Kidney (tissue), 14 donors: Measurements from ENCODE around the gene PAN3. TPM values are rescaled to one million over a fixed set of nuclear protein-coding genes. Genes with fewer than 3 reads are reported as not detected.

Experiments
- DNase-seq, 5 donors: peaks; one replicate each; pipeline ENCODE4 v3.0.0-alpha.2; 2013 to 2020
- FAIRE-seq: peaks from 2 replicates; lab custom pipeline; 2012; peaks lifted over from hg19 to GRCh38; lab: Jason Lieb, UNC
- H3K27ac ChIP-seq, 2 donors: one replicate each; pipeline ENCODE4 v1.7.0; 2013; ENCODE audit warnings: low read depth in 2 of 2, low read length in 2 of 2, inconsistent platforms in 1 of 2
- H3K27me3 ChIP-seq: one replicate; pipeline ENCODE4 v1.7.1; 2013; ENCODE audit warnings: low read length, inconsistent platforms; ENCODE audit not compliant: control insufficient read depth, insufficient read depth
- H3K36me3 ChIP-seq, 3 donors: one replicate each; pipeline versions ENCODE4 v1.7.0 to v1.7.1; 2013; ENCODE audit warnings: low read length in 3 of 3, control low read depth in 1 of 3, inconsistent platforms in 1 of 3; ENCODE audit not compliant: insufficient read depth in 3 of 3, control insufficient read depth in 2 of 3
- H3K4me1 ChIP-seq, 3 donors: one replicate each; pipeline versions ENCODE4 v1.7.0 to v1.7.1; 2013; ENCODE audit warnings: low read length in 3 of 3, inconsistent platforms in 1 of 3, low read depth in 1 of 3; ENCODE audit not compliant: control insufficient read depth in 2 of 3, insufficient read depth in 2 of 3
- H3K4me3 ChIP-seq, 3 donors: one replicate each; pipeline versions ENCODE4 v1.7.0 to v1.8.1; 2013; ENCODE audit warnings: low read length in 3 of 3, control low read depth in 1 of 3, inconsistent platforms in 1 of 3
- H3K9ac ChIP-seq, 3 donors: one replicate each; pipeline versions ENCODE4 v1.7.0 to v1.7.1; 2013; ENCODE audit warnings: low read length in 3 of 3, control low read depth in 1 of 3, inconsistent platforms in 1 of 3
- H3K9me3 ChIP-seq, 3 donors: one replicate each; pipeline versions ENCODE4 v1.7.0 to v1.7.1; 2013; ENCODE audit warnings: low read length in 3 of 3, control low read depth in 1 of 3, inconsistent platforms in 1 of 3; ENCODE audit not compliant: control insufficient read depth in 2 of 3, insufficient read depth in 1 of 3
- intact Hi-C: fragments of 100-400 bp; cut with DNase I; formaldehyde crosslinking; loops from one replicate; pipeline ENCODE4 v1.11.1; 2022
- polyA plus RNA-seq: library from polyadenylated mRNA; stranded (reverse); fragments of 350-450 nt; fragmentation: Illumina TruSeq; extraction: RNeasy Lipid Tissue Mini Kit (QIAGEN cat#74804); gene quantifications from one replicate; pipeline ENCODE4 v1.2.3, GENCODE V29; 2014; ENCODE audit warnings: low read depth, low replicate concordance; ENCODE audit not compliant: insufficient read depth
- total RNA-seq: library from RNA; stranded (reverse); fragmentation: NEBNext Ultra II Directional; extraction: Animal tissue kit (Norgen Biotek cat#: 25700); gene quantifications from one replicate; pipeline ENCODE4 v1.2.1, GENCODE V29; 2021
- TF ChIP-seq, protein P1 (sequence below): IDR thresholded peaks from 3 replicates; pipeline ENCODE4 v1.5.1; 2012; ENCODE audit warnings: mild to moderate bottlenecking, moderate library complexity, borderline replicate concordance; ENCODE audit not compliant: insufficient read depth; ENCODE audit errors: extremely low read depth
- donor health status: control.
- donor health status: control.
- donor health status: control.
- donor health status: control.
- donor health status: control.
- donor health status: DM: yes; HTN: yes; CAD: no.
- donor health status: Normal renal cell carcinoma (clear cell type).

The PAN3 gene
- total and polyA plus RNA-seq, 2 donors from 2014 or later = 8.2 to 46.3 TPM

DNA sequence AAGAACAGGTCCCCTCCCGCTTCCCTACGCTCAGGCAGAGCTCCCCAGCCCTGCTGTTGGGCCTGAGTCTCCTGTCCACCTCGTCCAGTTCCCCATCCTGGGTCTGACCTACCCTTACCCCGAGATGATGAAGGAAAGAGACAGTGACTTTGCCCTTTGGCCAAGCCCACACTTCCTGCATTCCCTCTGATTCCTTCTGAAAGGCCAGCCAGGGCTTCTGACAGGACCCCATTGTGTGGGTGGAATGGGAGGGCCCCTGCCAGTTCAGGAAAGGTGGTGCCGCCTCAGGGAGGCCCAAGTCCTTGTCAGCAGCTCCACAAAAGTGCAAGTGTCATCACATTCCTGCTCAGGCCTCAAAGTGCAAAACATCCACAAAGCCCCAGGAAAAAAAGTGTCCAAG, 177.8 kb downstream of the PAN3 start:
- Histone ChIP-seq H3K9me3 (no peaks in the 10 kb centered on the region), H3K27me3 (no peaks in the 10 kb centered on the region), H3K4me3 (no peak overlapping the region), H3K9ac (no peak overlapping the region), H3K4me1 (peaks cover 0 to 11% (median 7%) of the 10 kb centered on the region in 3 donors), H3K36me3 (no peaks in the 10 kb centered on the region), H3K27ac (peak overlapping the region; percentile 32 to 78)
- TF ChIP-seq, protein P1, sequence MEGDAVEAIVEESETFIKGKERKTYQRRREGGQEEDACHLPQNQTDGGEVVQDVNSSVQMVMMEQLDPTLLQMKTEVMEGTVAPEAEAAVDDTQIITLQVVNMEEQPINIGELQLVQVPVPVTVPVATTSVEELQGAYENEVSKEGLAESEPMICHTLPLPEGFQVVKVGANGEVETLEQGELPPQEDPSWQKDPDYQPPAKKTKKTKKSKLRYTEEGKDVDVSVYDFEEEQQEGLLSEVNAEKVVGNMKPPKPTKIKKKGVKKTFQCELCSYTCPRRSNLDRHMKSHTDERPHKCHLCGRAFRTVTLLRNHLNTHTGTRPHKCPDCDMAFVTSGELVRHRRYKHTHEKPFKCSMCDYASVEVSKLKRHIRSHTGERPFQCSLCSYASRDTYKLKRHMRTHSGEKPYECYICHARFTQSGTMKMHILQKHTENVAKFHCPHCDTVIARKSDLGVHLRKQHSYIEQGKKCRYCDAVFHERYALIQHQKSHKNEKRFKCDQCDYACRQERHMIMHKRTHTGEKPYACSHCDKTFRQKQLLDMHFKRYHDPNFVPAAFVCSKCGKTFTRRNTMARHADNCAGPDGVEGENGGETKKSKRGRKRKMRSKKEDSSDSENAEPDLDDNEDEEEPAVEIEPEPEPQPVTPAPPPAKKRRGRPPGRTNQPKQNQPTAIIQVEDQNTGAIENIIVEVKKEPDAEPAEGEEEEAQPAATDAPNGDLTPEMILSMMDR = no peak
- DNase-seq = peak in 4 of 5 donors; percentile 47 to 76 (median 62)
- intact Hi-C loops = no loop called here
- FAIRE-seq = no peak

DNA sequence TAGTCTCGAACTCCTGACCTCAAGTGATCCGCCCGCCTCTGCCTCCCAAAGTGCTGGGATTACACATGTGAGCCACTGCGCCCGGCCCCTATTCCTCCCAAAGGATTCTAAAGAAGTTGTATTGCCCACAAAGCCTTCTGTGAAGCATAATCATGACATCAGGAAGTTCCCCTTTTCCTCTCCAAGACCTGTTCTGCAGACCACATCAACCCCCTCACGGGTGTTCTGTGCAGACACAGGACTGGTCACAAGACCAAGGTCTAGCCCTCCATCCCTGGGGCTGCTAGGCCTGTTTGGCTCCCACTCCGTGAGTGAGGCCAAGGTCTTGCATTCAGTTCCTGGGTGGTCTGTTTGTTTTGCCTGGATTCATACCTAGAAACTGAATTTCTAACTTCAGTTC, 178.5 kb downstream of the PAN3 start:
- no peaks in the 10 kb centered on the region for H3K9me3 ChIP-seq

DNA sequence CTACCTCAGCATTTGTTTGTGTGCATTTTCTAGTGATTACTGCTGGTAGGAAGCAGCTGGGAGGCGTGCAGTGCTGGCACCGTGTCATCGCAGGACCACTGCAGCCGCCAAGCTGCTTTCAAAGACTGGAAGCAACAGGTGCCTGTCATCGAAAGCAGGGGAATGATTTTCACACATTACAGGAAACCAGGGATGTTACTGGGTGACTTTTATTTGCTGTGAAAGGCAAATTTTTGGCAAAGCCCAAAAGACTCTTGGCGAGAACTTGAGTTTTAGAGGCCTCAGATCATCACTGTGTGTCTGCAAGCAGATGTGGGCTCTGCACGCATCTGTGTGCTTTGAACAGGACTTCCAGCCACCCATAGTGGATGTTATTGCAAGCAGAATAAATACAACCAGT, 180.2 kb downstream of the PAN3 start:
- no peak overlapping the region for H3K4me3 ChIP-seq
- H3K27me3 ChIP-seq = no peaks in the 10 kb centered on the region
- intact Hi-C loops = no loop called here
- H3K27ac ChIP-seq = no peak overlapping the region
- H3K9ac ChIP-seq = no peak overlapping the region
- peaks cover 0 to 11% (median 7%) of the 10 kb centered on the region in 3 donors for H3K4me1 ChIP-seq
- FAIRE-seq (no peak), DNase-seq (no peak)
- H3K9me3 ChIP-seq = no peaks in the 10 kb centered on the region
- H3K36me3 ChIP-seq = no peaks in the 10 kb centered on the region
- TF ChIP-seq, protein P1 = no peak

More for the DNA sequence above, 178.5 kb downstream of the PAN3 start:
- Histone ChIP-seq H3K36me3 (no peaks in the 10 kb centered on the region), H3K27me3 (no peaks in the 10 kb centered on the region), H3K27ac (peak overlapping the region in 1 of 2 donors; percentile 7), H3K9ac (no peak overlapping the region), H3K4me3 (no peak overlapping the region), H3K4me1 (peaks cover 0 to 11% (median 7%) of the 10 kb centered on the region in 3 donors)
- no peak for FAIRE-seq
- intact Hi-C loops = no loop called here
- no peak for DNase-seq
- TF ChIP-seq, protein P1 = no peak

DNA sequence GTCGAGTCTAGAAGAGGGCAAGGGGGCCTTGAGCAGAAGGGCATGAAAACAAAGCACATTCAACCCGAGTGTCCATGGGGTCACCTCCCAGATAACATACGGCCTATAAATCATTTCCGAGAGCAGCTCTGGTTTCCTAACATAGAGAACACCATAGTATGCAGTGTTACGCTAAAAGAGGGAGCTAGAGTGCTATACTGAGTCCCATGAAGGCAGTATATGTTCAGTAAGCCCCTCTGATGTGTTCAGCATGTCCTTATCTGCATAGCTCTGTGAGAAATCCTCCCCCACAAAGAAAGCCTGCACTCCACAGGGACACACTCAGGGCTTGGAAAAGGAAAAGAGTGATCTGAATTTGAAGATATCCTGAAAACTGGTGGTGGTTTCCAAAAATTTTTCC, 181.2 kb downstream of the PAN3 start:
- Histone ChIP-seq H3K4me3 (no peak overlapping the region), H3K36me3 (no peaks in the 10 kb centered on the region), H3K27me3 (no peaks in the 10 kb centered on the region), H3K27ac (no peak overlapping the region), H3K9ac (no peak overlapping the region), H3K9me3 (no peaks in the 10 kb centered on the region), H3K4me1 (peaks cover 0 to 11% (median 11%) of the 10 kb centered on the region in 3 donors)
- FAIRE-seq (no peak), DNase-seq (peak in 1 of 5 donors; percentile 57)
- TF ChIP-seq, protein P1 = no peak
- intact Hi-C loops = no loop called here
